ENCODE measurements around the gene PIAS4.

The PIAS4 gene

DNA sequence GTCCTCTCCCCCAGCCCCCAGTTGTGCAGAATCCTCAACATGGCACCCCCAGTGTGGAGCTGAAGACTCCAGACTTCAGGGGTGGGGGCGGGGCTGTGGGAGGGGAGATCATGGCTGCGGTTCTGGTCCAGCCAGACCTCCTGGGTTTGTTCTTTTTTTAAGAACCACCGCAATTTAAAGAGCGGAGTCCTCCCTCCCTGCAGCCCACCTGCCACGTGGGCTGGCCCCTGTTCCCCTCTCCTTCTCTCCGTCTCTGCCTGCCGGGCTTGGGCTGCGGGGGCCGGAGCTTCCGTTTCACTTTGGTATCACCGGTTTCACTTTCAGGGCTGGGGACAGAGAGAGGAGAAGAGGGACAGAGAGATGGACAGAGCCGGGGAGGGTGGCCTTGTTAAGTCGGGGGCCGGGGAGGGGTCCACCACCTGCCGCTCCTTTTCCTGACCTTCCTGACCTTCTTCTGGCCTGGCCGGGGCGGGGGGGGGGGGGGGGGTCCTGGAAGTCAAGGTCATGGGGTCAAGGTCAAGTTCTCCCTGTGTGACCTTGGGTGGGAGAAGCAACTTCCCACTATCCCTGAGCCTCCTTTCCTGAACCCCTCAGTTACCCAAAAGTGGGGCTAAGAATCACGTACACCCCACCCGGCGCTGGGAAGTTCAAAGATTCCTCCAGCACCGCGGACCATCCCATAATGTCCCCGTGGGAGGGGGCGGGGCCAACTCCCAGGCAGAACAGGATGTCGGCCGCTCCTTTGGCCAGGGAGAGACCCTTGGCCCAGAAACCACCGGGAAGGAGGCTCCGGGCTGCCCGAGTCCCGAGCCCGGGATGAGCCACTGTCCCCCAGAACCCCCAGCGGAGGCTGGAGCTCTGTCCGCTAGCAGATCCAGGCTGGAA is 70.5 kb downstream of the PIAS4 start:
- DNase-seq (ENCODE audit: low read depth): no peak

- DNase-seq (ENCODE audit: low read depth): no peak
Observed at GRCh38 chr19:4080473-4080872, 72.9 kb downstream of the PIAS4 start.

DNA sequence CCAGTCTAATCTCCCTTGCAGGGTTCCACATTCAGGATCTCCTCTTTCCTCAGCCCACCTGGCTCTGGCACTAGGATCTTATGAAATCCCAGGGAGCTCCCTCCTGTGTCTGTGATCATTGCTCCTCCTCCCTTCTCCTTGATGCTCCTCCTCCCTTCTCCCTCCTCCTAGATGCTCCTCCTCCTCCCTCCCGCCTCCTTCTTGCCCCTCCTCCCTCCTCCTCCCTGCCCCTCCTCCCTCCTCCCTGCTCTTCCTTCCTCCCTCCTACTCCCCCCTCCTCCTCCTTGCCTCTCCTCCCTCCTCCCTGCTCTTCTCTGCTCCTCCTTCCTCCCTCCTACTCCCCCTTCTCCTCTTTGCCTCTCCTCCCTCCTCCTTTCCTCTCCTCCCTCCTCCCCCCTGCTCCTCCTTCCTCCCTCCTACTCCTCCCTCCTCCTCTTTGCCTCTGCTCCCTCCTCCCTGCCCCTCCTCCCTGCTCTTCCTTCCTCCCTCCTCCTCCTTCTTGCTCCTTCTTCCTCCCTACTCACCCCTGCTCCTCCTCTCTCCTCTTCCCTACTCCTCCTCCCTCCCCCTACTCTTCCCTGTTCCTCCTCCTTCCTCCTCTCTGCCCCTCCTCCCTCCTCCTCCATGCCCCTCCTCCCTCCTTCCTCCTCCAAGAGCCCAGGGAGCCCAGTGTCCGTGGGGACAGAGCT is 74.0 kb downstream of the PIAS4 start:
- no peak for DNase-seq (ENCODE audit: low read depth)

- DNase-seq (ENCODE audit: low read depth): no peak
Observed at GRCh38 chr19:4082172-4082571, 74.6 kb downstream of the PIAS4 start.

DNA sequence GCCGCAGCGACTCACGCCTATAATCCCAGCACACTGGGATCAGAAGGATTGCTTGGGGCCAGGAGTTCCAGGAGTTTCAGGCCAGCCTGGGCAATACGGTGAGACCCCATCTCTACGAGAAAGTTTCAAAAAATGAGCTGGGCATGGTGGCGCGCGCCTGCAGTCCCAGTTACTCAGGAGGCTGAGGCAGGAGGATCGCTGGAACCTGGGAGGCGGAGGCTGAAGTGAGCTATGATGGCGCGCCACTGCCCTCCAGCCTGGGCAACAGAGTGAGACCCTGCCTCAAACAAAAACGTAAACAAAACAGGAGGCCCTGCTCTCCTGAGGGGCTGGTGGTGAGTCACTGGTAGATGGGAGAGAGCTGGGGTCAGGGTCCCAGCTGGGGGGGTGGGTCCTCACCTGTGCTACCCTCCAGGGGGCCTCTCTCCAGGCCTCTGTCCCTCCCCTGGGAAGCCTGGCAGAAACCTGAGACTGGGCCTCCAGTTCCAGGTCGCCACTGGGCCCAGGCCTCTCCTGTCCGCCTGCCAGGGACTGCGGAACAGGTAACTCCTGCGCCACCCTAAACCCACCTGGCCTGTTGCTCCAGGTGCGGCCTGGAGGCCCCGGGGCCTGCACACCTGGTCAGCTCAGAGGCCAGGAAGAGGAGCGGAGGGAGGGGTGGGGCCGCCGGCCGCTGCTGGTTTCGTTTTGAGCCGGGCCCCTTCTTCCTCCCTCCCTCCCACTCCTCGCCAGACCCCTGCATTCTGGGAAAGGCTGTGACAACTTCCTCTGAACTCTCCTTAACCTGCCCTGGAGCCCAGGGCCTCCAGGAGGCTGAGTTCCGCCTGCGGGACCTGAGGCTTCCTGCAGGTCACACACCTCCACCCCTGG is 76.4 kb downstream of the PIAS4 start:
- DNase-seq (ENCODE audit: low read depth): no peak

GRCh38 chr19:4084547-4084877 is 77.0 kb downstream of the PIAS4 start:
- no peak for DNase-seq (ENCODE audit: low read depth)

GRCh38 chr19:4086411-4086867 is 78.9 kb downstream of the PIAS4 start:
- no peak for DNase-seq (ENCODE audit: low read depth)

GRCh38 chr19:4087787-4088679 is 80.5 kb downstream of the PIAS4 start:
- DNase-seq (ENCODE audit: low read depth): no peak

GRCh38 chr19:4088975-4089374 is 81.4 kb downstream of the PIAS4 start:
- peak; percentile 45 for DNase-seq (ENCODE audit: low read depth)

Measured in activated gamma-delta T cell treated with anti-CD3 and anti-CD28 coated beads, Interleukin-2, amount 50 U/mL, for 16 hours (primary cell).